Measurements from ENCODE around the gene GSK3A. TPM values are rescaled to one million over a fixed set of nuclear protein-coding genes. Genes with fewer than 3 reads are reported as not detected.

Gene GSK3A
- polyA plus RNA-seq, 1 donor = 71.9 TPM

GRCh38 chr19:42281827-42282762, 39.7 kb upstream of the GSK3A start:
- DNase-seq = no peak

- DNase-seq = no peak
Measured at GRCh38 chr19:42281146-42281826, 38.9 kb upstream of the GSK3A start.

DNA sequence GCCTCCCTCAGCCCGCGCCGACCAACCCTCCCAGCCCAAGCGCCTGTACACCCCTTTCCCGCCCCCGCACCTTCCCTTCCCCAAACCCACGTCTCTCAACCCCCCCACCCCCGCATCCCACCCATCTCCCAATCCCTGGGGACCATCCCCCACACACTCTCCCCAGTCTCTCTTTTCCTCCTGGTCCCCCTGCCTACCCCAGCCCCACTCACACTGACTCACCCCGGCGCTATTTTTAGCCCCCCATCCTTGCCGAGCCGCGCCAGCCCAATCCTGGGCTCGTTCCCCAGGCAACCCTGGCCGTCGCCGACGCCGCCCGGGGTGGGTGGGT, 38.4 kb upstream of the GSK3A start:
- DNase-seq = no peak

GRCh38 chr19:42279902-42280814, 37.8 kb upstream of the GSK3A start:
- no peak for DNase-seq

GRCh38 chr19:42279155-42279901, 36.9 kb upstream of the GSK3A start:
- DNase-seq = no peak

GRCh38 chr19:42278452-42279154, 36.2 kb upstream of the GSK3A start:
- DNase-seq = no peak

DNA sequence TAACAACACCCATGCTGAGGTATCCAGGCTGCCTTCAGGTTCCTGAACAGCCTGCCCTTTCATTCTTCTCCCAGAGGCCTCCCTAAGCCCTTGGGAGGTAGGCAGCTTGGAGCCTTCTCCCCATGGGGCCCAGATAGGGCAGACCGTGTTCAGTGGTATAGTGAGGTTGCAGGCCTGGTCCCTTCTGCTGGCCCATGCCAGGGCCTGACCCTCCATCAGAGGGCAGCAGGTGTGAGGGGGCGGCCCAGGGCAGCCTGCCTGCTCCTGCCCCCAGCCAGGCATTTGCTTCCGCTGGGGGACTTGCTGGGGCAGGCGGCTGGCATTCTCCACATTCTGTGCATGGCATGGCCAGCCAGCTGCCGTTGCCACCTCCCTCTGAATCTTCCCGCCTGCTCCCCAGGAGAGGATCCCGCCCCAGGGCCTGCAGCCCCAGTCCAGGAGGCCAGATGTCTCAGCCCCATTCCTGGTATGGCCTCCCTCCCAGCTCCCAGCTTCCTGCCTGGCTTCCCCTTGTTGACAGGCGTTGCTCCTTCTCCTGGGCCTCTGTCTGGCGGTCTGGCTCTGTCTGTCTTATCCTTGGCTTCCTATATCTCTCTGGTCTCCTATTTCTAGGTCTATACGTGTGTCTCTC, 35.5 kb upstream of the GSK3A start:
- DNase-seq = no peak

DNA sequence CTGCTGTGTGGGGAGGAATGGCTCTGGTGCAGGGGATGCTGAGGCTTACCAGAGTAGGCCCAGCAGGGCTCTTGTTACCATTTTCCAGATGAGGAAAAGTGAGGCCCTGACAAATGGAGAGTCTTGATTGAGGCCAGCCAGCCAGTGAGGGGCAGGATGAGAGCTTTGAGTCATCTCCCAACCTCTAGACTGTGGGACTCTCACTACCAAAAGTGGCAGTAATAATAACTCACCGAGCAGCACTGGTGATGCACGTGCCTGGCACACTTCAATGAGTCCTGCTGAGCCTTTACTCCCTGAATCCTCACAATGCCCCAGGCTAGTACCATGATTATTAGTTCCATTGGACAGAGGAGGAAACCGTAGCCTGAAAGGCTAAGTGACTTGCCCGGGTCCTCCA, 34.4 kb upstream of the GSK3A start:
- no peak for DNase-seq

- no peak for DNase-seq
Measured at GRCh38 chr19:42276284-42276683, 33.9 kb upstream of the GSK3A start.

DNA sequence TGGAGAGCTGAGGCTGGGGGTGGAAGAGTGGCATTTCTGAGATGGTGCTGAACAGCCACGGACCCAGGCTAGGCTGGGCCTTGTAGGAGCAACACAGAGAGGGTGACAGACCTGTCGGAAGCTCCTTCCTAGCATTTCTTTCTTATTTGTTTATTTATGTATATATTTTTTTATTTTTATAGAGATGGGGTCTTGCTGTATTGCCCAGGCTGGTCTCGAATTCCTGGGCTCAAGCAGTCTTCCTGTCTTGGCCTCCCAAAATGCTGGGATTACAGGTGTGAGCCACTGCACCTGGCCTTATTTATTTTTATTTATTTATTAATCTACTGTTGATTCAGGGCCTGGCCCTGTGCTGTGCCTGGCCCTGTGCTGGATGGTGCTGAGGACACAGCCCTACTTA, 33.1 kb upstream of the GSK3A start:
- DNase-seq = no peak

DNA sequence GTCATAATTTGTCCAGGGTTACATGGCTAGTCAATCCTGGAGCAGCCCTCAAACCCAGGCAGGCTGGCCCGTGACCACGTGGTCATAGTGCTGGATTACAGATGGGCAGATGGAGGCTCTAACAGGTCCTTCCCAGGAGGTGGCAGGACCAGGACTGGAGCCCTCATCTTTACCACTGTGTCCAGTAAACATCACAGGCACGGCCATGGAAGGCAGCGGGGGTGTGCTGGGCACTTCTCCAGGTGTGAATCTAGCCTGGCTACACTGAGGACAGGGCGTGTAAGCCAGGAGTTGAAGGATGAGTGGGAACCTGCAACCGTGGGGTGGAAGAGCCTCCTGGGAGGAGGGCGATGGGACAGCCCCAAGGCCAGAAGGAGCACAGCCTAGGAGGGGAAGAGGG, 32.7 kb upstream of the GSK3A start:
- no peak for DNase-seq

DNA sequence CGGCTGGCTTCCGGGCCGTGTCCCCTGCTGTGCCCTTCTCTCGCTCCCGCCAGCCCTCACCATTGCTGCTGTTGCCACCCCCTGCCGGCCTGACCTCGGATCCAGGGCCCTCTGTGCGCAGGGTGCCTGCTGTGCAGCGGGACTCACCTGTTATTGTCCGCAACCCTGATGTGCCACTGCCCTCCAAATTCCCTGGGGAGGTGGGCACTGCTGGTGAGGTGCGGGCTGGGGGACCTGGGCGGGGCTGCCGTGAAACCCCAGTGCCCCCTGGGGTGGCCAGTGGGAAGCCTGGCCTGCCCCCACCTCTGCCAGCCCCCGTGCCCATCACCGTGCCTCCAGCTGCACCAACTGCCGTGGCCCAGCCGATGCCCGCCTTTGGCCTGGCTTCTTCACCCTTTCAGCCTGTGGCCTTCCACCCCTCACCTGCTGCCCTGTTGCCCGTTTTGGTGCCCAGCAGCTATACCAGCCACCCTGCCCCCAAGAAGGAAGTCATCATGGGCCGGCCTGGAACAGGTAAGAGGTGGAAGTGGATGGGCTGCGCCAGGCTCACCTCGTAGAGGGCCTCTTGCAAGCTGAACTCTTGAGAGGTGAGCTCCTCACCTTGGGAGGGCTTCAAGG, 31.8 kb upstream of the GSK3A start:
- DNase-seq = no peak

DNA sequence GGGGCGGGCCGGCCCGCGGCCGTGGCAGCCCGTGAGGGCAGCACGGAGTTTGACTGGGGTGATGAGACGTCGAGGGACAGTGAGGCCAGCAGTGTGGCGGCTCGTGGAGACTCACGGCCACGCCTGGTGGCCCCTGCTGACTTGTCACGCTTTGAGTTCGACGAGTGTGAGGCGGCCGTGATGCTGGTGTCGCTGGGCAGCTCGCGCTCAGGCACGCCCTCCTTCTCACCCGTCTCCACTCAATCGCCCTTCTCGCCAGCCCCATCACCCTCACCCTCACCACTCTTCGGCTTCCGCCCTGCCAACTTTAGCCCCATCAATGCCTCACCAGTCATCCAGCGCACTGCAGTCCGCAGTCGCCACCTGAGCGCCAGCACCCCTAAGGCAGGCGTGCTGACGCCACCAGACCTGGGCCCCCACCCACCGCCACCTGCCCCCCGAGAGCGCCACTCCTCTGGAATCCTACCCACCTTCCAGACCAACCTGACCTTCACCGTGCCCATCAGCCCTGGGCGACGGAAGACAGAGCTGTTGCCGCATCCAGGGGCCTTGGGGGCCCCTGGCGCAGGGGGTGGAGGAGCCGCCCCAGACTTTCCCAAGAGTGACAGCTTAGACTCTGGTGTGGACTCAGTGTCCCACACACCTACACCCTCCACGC, 31.1 kb upstream of the GSK3A start:
- no peak for DNase-seq

GRCh38 chr19:42272989-42273406, 30.6 kb upstream of the GSK3A start:
- no peak for DNase-seq

DNA sequence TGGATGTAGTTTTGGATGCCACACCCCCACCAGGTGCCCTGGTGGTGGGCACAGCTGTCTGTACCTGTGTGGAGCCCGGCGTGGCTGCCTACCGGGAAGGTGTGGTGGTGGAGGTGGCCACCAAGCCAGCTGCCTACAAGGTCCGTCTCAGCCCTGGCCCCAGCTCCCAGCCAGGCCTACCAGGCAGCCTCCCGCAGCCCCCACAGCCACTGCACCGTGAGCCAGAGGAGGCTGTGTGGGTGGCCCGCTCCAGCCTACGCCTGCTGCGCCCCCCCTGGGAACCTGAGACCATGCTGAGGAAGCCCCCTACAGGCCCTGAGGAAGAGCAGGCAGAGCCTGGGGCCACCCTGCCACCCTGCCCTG, 30.1 kb upstream of the GSK3A start:
- no peak for DNase-seq

GRCh38 chr19:42271861-42272534, 29.6 kb upstream of the GSK3A start:
- DNase-seq = no peak

- DNase-seq = no peak
Measured at GRCh38 chr19:42271045-42271419, 28.6 kb upstream of the GSK3A start.

DNA sequence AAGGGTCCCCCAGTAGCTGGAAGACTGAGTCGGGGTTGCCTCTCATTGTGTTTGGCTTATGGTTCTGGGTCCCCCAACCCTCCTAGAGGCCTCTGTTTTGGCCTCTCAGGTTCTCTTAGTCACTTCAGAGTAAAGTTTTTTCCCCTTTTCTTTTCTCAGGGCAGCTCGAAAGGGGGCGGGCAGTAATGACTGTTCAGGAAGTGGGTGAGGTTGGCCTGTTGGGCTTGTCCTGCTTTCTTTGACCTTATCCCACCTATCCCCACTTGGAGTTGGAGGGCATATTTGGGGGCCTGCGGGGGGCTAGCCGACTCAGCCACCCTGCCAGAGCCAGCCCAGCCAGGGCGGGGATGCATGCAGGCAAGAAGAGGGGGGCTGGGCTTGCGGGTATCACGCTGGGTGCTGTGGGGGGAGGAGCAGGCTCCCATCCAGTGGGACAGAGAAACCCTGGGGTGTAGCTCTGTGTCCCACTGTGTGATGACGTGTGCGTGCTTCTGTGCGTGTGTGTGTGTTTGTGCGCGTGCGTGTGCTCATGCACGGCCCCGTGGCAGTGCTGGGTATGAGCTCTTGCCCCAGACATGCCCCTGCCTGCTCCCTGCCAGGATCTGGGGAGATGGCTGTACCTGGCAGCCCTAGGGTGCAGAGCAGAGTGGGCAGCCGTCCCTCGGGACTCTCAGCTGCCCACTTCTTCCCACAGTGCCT, 28.1 kb upstream of the GSK3A start:
- no peak for DNase-seq
